Measurements from ENCODE around the gene SMPDL3A. TPM values are rescaled to one million over a fixed set of nuclear protein-coding genes. Genes with fewer than 3 reads are reported as not detected.
A peak's percentile ranks its signal among the peaks of the same experiment; 100 is the strongest.

The SMPDL3A gene
- polyA plus RNA-seq, 1 experiment: 105 TPM

- CTCF ChIA-PET: interaction anchor here (0.7 to 5.5 kb wide), 3 partner anchors 11 to 82 kb away, joined by 4 to 35 read pairs (median 19); partner anchors contain the start of gene SMPDL3A
- no peak overlapping the region for H3K27ac ChIP-seq (ENCODE audit: low read depth, low read length)
- H3K4me3 ChIP-seq (ENCODE audit: low read depth, low read length): no peak overlapping the region
- H3K9me3 ChIP-seq (ENCODE audit: control insufficient read depth, insufficient read depth, low read length): no peaks in the 10 kb centered on the region
- POLR2A ChIA-PET: interaction anchor here (0.6 to 3.4 kb wide), 2 partner anchors 11 to 26 kb away, joined by 5 to 37 read pairs; partner anchors contain the start of gene SMPDL3A
- H3K27me3 ChIP-seq (ENCODE audit: control insufficient read depth, insufficient read depth, low read length): no peaks in the 10 kb centered on the region
- DNase-seq (ENCODE audit: low read depth, low spot score): no peak
- no peak for TF ChIP-seq CTCF (IDR thresholded peaks at IDR 0.05; ENCODE audit: low read depth, low read length)
Measured at GRCh38 chr6:122799916-122800686, 11.0 kb downstream of the SMPDL3A start.

GRCh38 chr6:122800906-122801305, 11.8 kb downstream of the SMPDL3A start:
- H3K27ac ChIP-seq (ENCODE audit: low read depth, low read length): no peak overlapping the region
- ChIA-PET CTCF (interaction anchor here (1.1 to 5.5 kb wide), 3 partner anchors 12 to 309 kb away, joined by 4 to 35 read pairs (median 19); partner anchors contain the start of gene SMPDL3A), POLR2A (interaction anchor here (2.7 to 3.4 kb wide), 2 partner anchors 12 kb away, joined by 24 to 37 read pairs; partner anchors contain the start of gene SMPDL3A)
- H3K4me3 ChIP-seq (ENCODE audit: low read depth, low read length): no peak overlapping the region
- no peaks in the 10 kb centered on the region for H3K9me3 ChIP-seq (ENCODE audit: control insufficient read depth, insufficient read depth, low read length)
- no peak for DNase-seq (ENCODE audit: low read depth, low spot score)
- no peak for TF ChIP-seq CTCF (IDR thresholded peaks at IDR 0.05; ENCODE audit: low read depth, low read length)
- no peaks in the 10 kb centered on the region for H3K27me3 ChIP-seq (ENCODE audit: control insufficient read depth, insufficient read depth, low read length)

- DNase-seq (ENCODE audit: low read depth, low spot score): no peak
- no peak overlapping the region for H3K4me3 ChIP-seq (ENCODE audit: low read depth, low read length)
- no peak for TF ChIP-seq CTCF (IDR thresholded peaks at IDR 0.05; ENCODE audit: low read depth, low read length)
- no peaks in the 10 kb centered on the region for H3K9me3 ChIP-seq (ENCODE audit: control insufficient read depth, insufficient read depth, low read length)
- no peaks in the 10 kb centered on the region for H3K27me3 ChIP-seq (ENCODE audit: control insufficient read depth, insufficient read depth, low read length)
- CTCF ChIA-PET: interaction anchor here (0.6 to 5.5 kb wide), 5 partner anchors 12 to 373 kb away, joined by 4 to 35 read pairs (median 4); partner anchors contain the start of gene SMPDL3A
- no peak overlapping the region for H3K27ac ChIP-seq (ENCODE audit: low read depth, low read length)
- POLR2A ChIA-PET: interaction anchor here (0.7 to 2.7 kb wide), 2 partner anchors 12 to 31 kb away, joined by 12 to 24 read pairs; partner anchors contain the start of gene SMPDL3A
Measured at GRCh38 chr6:122801397-122801796, 12.3 kb downstream of the SMPDL3A start.

- H3K4me3 ChIP-seq (ENCODE audit: low read depth, low read length): no peak overlapping the region
- TF ChIP-seq CTCF (IDR thresholded peaks at IDR 0.05; ENCODE audit: low read depth, low read length): no peak
- H3K27me3 ChIP-seq (ENCODE audit: control insufficient read depth, insufficient read depth, low read length): no peaks in the 10 kb centered on the region
- POLR2A ChIA-PET: interaction anchor here (2.7 kb wide), 1 partner anchor 14 kb away, joined by 24 read pairs; the partner anchor contains the start of gene SMPDL3A
- CTCF ChIA-PET: interaction anchor here (0.8 to 3.5 kb wide), 2 partner anchors 12 to 36 kb away, joined by 3 to 19 read pairs; no protein-coding TSS in a partner anchor
- no peaks in the 10 kb centered on the region for H3K9me3 ChIP-seq (ENCODE audit: control insufficient read depth, insufficient read depth, low read length)
- peak overlapping the region; percentile 47 for H3K27ac ChIP-seq (ENCODE audit: low read depth, low read length)
- peak; percentile 79 for DNase-seq (ENCODE audit: low read depth, low spot score)
Measured at GRCh38 chr6:122803171-122803661, 14.2 kb downstream of the SMPDL3A start.

Data from AG04450 (cell line).